ENCODE measurements around the gene ZNF396.

ZNF396 gene

GRCh38 chr18:35334212-35334611 lies 42.9 kb downstream of the ZNF396 start:
- no peak for DNase-seq

GRCh38 chr18:35331367-35332087 lies 45.6 kb downstream of the ZNF396 start:
- DNase-seq, result no peak

- no peak for DNase-seq
Measured at GRCh38 chr18:35328868-35329267, 48.3 kb downstream of the ZNF396 start.

GRCh38 chr18:35326695-35327387 lies 50.3 kb downstream of the ZNF396 start:
- no peak for DNase-seq

- DNase-seq, result no peak
Measured at GRCh38 chr18:35324926-35325655, 52.0 kb downstream of the ZNF396 start.

GRCh38 chr18:35322486-35323458 lies 54.4 kb downstream of the ZNF396 start:
- DNase-seq, result no peak

Measured in CD4-positive, alpha-beta T cell treated with Interleukin-4 for 1 hour (primary cell).